ENCODE data around the gene ENDOD1. TPM values are rescaled to one million over a fixed set of nuclear protein-coding genes. Genes with fewer than 3 reads are reported as not detected.

The ENDOD1 gene
- polyA plus RNA-seq, 1 experiment = 11.0 TPM

- ChIA-PET CTCF (interaction anchor here (0.7 to 11.1 kb wide), 14 partner anchors 12 to 698 kb away, joined by 3 to 128 read pairs (median 4); partner anchors contain the start of gene ENDOD1), POLR2A (interaction anchor here (0.6 kb wide), 1 partner anchor 12 kb away, joined by 3 read pairs; no protein-coding TSS in a partner anchor)
- DNase-seq (ENCODE audit: low read depth) = peak; percentile 79
- H3K4me3 ChIP-seq (ENCODE audit: low read depth, low read length) = peak overlapping the region; percentile 62
- no peaks in the 10 kb centered on the region for H3K36me3 ChIP-seq (ENCODE audit: control insufficient read depth, insufficient read depth, low read length)
- no peak for TF ChIP-seq CTCF (IDR thresholded peaks at IDR 0.05; ENCODE audit: insufficient read depth, low read depth, low read length)
- H3K27me3 ChIP-seq (ENCODE audit: control insufficient read depth, insufficient read depth, low read length) = no peaks in the 10 kb centered on the region
Measured at GRCh38 chr11:95068549-95068948, 21.1 kb upstream of the ENDOD1 start.

- no peak for DNase-seq (ENCODE audit: low read depth)
- CTCF ChIA-PET = interaction anchor here (1.1 to 11.1 kb wide), 7 partner anchors 10 to 697 kb away, joined by 3 to 128 read pairs (median 10); partner anchors contain the start of genes CWC15, ENDOD1 and KDM4D
- POLR2A ChIA-PET = interaction anchor here (0.6 kb wide), 1 partner anchor 77 kb away, joined by 17 read pairs; no protein-coding TSS in a partner anchor
- H3K27me3 ChIP-seq (ENCODE audit: control insufficient read depth, insufficient read depth, low read length) = no peaks in the 10 kb centered on the region
- H3K4me3 ChIP-seq (ENCODE audit: low read depth, low read length) = no peak overlapping the region
- H3K36me3 ChIP-seq (ENCODE audit: control insufficient read depth, insufficient read depth, low read length) = no peaks in the 10 kb centered on the region
- TF ChIP-seq CTCF (IDR thresholded peaks at IDR 0.05; ENCODE audit: insufficient read depth, low read depth, low read length) = no peak
Measured at GRCh38 chr11:95070471-95070870, 19.2 kb upstream of the ENDOD1 start.

- CTCF ChIA-PET = interaction anchor here (0.7 to 11.1 kb wide), 6 partner anchors 9 to 692 kb away, joined by 3 to 128 read pairs (median 6); partner anchors contain the start of gene ENDOD1
- H3K4me3 ChIP-seq (ENCODE audit: low read depth, low read length) = no peak overlapping the region
- no peaks in the 10 kb centered on the region for H3K27me3 ChIP-seq (ENCODE audit: control insufficient read depth, insufficient read depth, low read length)
- no peak for TF ChIP-seq CTCF (IDR thresholded peaks at IDR 0.05; ENCODE audit: insufficient read depth, low read depth, low read length)
- POLR2A ChIA-PET = interaction anchor here (0.6 kb wide), 1 partner anchor 489 kb away, joined by 3 read pairs; no protein-coding TSS in a partner anchor
- no peaks in the 10 kb centered on the region for H3K36me3 ChIP-seq (ENCODE audit: control insufficient read depth, insufficient read depth, low read length)
- no peak for DNase-seq (ENCODE audit: low read depth)
Measured at GRCh38 chr11:95072948-95073347, 16.7 kb upstream of the ENDOD1 start.

GRCh38 chr11:95074792-95075563, 14.7 kb upstream of the ENDOD1 start:
- H3K36me3 ChIP-seq (ENCODE audit: control insufficient read depth, insufficient read depth, low read length) = no peaks in the 10 kb centered on the region
- no peak for TF ChIP-seq CTCF (IDR thresholded peaks at IDR 0.05; ENCODE audit: insufficient read depth, low read depth, low read length)
- DNase-seq (ENCODE audit: low read depth) = no peak
- ChIA-PET CTCF (interaction anchor here (1.1 to 1.8 kb wide), 3 partner anchors 8 to 71 kb away, joined by 3 to 5 read pairs (median 4); partner anchors contain the start of genes ENDOD1 and SRSF8), POLR2A (no interaction called here)
- peaks cover 3% of the 10 kb centered on the region for H3K27me3 ChIP-seq (ENCODE audit: control insufficient read depth, insufficient read depth, low read length)
- H3K4me3 ChIP-seq (ENCODE audit: low read depth, low read length) = no peak overlapping the region

GRCh38 chr11:95076416-95076815, 13.2 kb upstream of the ENDOD1 start:
- Histone ChIP-seq H3K36me3 (ENCODE audit: control insufficient read depth, insufficient read depth, low read length) (no peaks in the 10 kb centered on the region), H3K27me3 (ENCODE audit: control insufficient read depth, insufficient read depth, low read length) (peaks cover 3% of the 10 kb centered on the region), H3K4me3 (ENCODE audit: low read depth, low read length) (no peak overlapping the region)
- ChIA-PET POLR2A (interaction anchor here (1.3 kb wide), 1 partner anchor 9 kb away, joined by 4 read pairs; no protein-coding TSS in a partner anchor), CTCF (interaction anchor here (1.3 to 1.8 kb wide), 4 partner anchors 9 to 629 kb away, joined by 3 to 5 read pairs (median 4); partner anchors contain the start of gene SRSF8)
- TF ChIP-seq CTCF (IDR thresholded peaks at IDR 0.05; ENCODE audit: insufficient read depth, low read depth, low read length) = no peak
- no peak for DNase-seq (ENCODE audit: low read depth)
